Upper lobe of right lung (tissue), 1 donor: ENCODE results near the gene SLC46A1. TPM values are rescaled to one million over a fixed set of nuclear protein-coding genes. Genes with fewer than 3 reads are reported as not detected.

Experiments
- ATAC-seq: fragments of 200-7000 bp; cut with Tn5 transposase; one replicate; pipeline ENCODE4 v1.9.1; 2020; ENCODE audit warnings: mild to moderate bottlenecking, moderate library complexity
- DNase-seq: peaks from one replicate; pipeline ENCODE4 v3.0.0-alpha.2; 2020
- H3K27ac ChIP-seq: fragments of 200-600 bp; one replicate; pipeline ENCODE4 v1.8.0; 2022
- H3K27me3 ChIP-seq: fragments of 200-600 bp; one replicate; pipeline ENCODE4 v1.8.0; 2022; ENCODE audit warnings: mild to moderate bottlenecking
- H3K36me3 ChIP-seq: fragments of 200-600 bp; one replicate; pipeline ENCODE4 v1.8.0; 2022
- H3K4me1 ChIP-seq: fragments of 200-600 bp; one replicate; pipeline ENCODE4 v1.8.0; 2022
- H3K4me3 ChIP-seq: fragments of 200-600 bp; one replicate; pipeline ENCODE4 v1.8.0; 2022; ENCODE audit warnings: mild to moderate bottlenecking
- H3K9me3 ChIP-seq: fragments of 200-600 bp; one replicate; pipeline ENCODE4 v1.8.0; 2022
- CTCF ChIP-seq: fragments of 200-600 bp; IDR thresholded peaks from one replicate; pipeline ENCODE4 v1.8.0; 2022; ENCODE audit warnings: antibody characterized with exemption
- intact Hi-C: fragments of 100-400 bp; cut with DNase I; formaldehyde crosslinking; loops from one replicate; pipeline ENCODE4 v1.11.0; 2022
- total RNA-seq: library from RNA; stranded (reverse); fragmentation: NEBNext Ultra II Directional; extraction: Animal tissue kit (Norgen Biotek cat#: 25700); gene quantifications from one replicate; pipeline ENCODE4 v1.2.1, GENCODE V29; 2021
- donor health status: DM: no; HTN: yes; CAD: no; lungs with severe emphysema.

SLC46A1 gene
- total RNA-seq, 1 donor from 2014 or later = 17.0 TPM

- no peak overlapping the region for H3K4me3 ChIP-seq
- H3K36me3 ChIP-seq = no peaks in the 10 kb centered on the region
- DNase-seq (peak; percentile 64), ATAC-seq (peak; percentile 45)
- H3K27me3 ChIP-seq = no peaks in the 10 kb centered on the region
- peaks cover 15% of the 10 kb centered on the region for H3K4me1 ChIP-seq
- no peak for TF ChIP-seq CTCF
- no peaks in the 10 kb centered on the region for H3K9me3 ChIP-seq
- intact Hi-C loops = loop anchor here (10.0 kb wide), 1 partner anchor 55 kb away; no protein-coding TSS in a partner anchor
- H3K27ac ChIP-seq = no peak overlapping the region
These were observed 25.9 kb downstream of the SLC46A1 start for GRCh38 chr17:28379814-28380801.

GRCh38 chr17:28372945-28373274 lies 33.1 kb downstream of the SLC46A1 start:
- H3K4me1 ChIP-seq = peaks cover 28% of the 10 kb centered on the region
- ATAC-seq (no peak), DNase-seq (peak; percentile 23)
- no peak overlapping the region for H3K27ac ChIP-seq
- no peak for TF ChIP-seq CTCF
- H3K36me3 ChIP-seq = no peaks in the 10 kb centered on the region
- intact Hi-C loops = loop anchor here (10.0 kb wide), 1 partner anchor 62 kb away; no protein-coding TSS in a partner anchor
- no peaks in the 10 kb centered on the region for H3K9me3 ChIP-seq
- H3K27me3 ChIP-seq = no peaks in the 10 kb centered on the region
- peak overlapping the region; percentile 58 for H3K4me3 ChIP-seq

GRCh38 chr17:28372203-28372944 lies 33.6 kb downstream of the SLC46A1 start:
- intact Hi-C loops = loop anchor here (10.0 kb wide), 1 partner anchor 62 kb away; no protein-coding TSS in a partner anchor
- peak overlapping the region; percentile 51 for H3K27ac ChIP-seq
- no peak for TF ChIP-seq CTCF
- H3K4me3 ChIP-seq = peak overlapping the region; percentile 58
- no peaks in the 10 kb centered on the region for H3K36me3 ChIP-seq
- peak; percentile 65 for DNase-seq
- peak; percentile 3 for ATAC-seq
- peaks cover 28% of the 10 kb centered on the region for H3K4me1 ChIP-seq
- H3K27me3 ChIP-seq = no peaks in the 10 kb centered on the region
- no peaks in the 10 kb centered on the region for H3K9me3 ChIP-seq

- Histone ChIP-seq H3K9me3 (no peaks in the 10 kb centered on the region), H3K4me3 (peak within 1 kb of the TSS; percentile 58), H3K4me1 (peaks cover 28% of the 10 kb centered on the region), H3K36me3 (no peaks in the 10 kb centered on the region), H3K27me3 (no peaks in the 10 kb centered on the region), H3K27ac (peak within 1 kb of the TSS; percentile 51)
- ATAC-seq (peak; percentile 82), DNase-seq (peak; percentile 87)
- intact Hi-C loops = loop anchor here (10.0 kb wide), 1 partner anchor 63 kb away; no protein-coding TSS in a partner anchor
- no peak for TF ChIP-seq CTCF
These were observed 34.5 kb downstream of the SLC46A1 start, which contains the start of gene SARM1 for GRCh38 chr17:28371245-28372202. Gene SARM1 (plus strand): TSS chr17:28371694. CDS start chr17:28372033, 339 bp downstream.

GRCh38 chr17:28370744-28371103 lies 35.3 kb downstream of the SLC46A1 start:
- intact Hi-C loops = loop anchor here (10.0 kb wide), 1 partner anchor 64 kb away; no protein-coding TSS in a partner anchor
- Histone ChIP-seq H3K27ac (peak overlapping the region; percentile 42), H3K9me3 (no peaks in the 10 kb centered on the region), H3K4me3 (peak overlapping the region; percentile 58), H3K27me3 (no peaks in the 10 kb centered on the region), H3K4me1 (peaks cover 28% of the 10 kb centered on the region), H3K36me3 (no peaks in the 10 kb centered on the region)
- no peak for DNase-seq
- TF ChIP-seq CTCF = no peak
- ATAC-seq = no peak
